Skin epidermis (tissue), 12 donors: ENCODE results near the gene EIF2B2.
A peak's percentile ranks its signal among the peaks of the same experiment; 100 is the strongest.

Experiments used
- H3K27ac ChIP-seq, 21 experiments: fragments of 200-600 bp; sonication (generic) in 11 of 21; one replicate each; pipeline ENCODE4 v1.5.0; 2020; ENCODE audit warnings: mild to moderate bottlenecking in 3 of 21, inconsistent platforms in 2 of 21, moderate library complexity in 2 of 21
- H3K4me3 ChIP-seq, 7 experiments: fragments of 200-600 bp; sonication (generic) in 2 of 7; one replicate each; pipeline ENCODE4 v1.5.0; 2020; ENCODE audit warnings: inconsistent platforms in 2 of 7, mild to moderate bottlenecking in 2 of 7, moderate library complexity in 1 of 7

The EIF2B2 gene

DNA sequence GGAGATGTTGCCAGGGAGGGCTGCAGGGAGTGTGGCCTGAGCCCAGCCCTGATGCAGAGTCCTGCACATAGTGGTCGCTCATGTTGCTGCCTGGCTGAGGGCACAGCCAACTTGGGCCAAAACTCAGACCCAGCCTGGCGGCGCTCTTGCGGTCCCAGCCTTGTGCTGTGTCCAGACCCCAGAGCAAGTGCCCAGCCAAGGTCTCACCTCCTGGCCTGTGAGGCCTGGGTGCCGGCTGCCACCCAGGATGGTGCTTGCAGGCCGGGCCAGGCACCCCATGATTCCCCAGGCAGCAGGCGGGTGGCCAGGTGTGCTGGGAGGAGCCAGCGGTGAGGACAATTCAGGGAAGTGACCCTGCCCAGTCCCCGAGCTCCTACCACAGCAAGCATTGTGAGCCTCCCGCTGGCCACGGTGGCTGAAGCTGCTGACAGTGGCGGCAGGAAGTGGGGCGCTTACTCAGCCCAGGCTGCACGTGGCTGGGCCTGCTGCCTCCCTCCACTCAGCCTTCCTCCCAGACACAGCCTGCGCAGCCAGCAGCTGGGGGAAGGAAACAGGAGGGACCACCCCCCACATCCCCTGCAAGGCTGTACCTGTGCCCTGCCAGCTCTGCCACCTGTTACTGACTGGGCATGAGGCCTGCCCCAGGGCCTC is 29.6 kb upstream of the EIF2B2 start:
- Histone ChIP-seq H3K4me3 (no peak overlapping the region), H3K27ac (peak overlapping the region in 5 of 21 experiments; percentile 3 to 75 (median 19))

DNA sequence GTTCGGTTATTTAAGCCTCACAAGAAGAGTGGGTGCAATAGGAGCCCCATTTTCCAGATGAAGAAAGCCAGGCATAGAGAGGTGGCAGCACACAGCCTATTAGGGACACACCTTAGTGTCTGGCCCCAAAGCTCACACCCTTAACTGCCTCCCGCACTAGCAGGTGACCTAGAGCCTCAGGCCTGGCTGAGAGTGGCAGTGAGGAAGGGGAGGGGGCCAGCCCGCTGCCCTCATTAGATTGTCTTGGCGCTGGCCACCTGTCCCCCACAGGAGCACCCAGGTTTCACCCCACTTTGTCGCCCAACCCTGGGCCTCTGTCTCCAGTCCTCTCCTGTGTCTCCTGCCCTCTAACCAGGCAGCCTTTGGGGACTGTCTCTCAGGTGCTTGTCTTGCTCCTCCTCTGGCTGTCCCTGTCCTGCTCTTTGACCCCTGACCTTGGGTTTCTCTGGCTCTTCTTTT is 28.8 kb upstream of the EIF2B2 start:
- Histone ChIP-seq H3K4me3 (no peak overlapping the region), H3K27ac (peak overlapping the region in 6 of 21 experiments; percentile 7 to 75 (median 18))

DNA sequence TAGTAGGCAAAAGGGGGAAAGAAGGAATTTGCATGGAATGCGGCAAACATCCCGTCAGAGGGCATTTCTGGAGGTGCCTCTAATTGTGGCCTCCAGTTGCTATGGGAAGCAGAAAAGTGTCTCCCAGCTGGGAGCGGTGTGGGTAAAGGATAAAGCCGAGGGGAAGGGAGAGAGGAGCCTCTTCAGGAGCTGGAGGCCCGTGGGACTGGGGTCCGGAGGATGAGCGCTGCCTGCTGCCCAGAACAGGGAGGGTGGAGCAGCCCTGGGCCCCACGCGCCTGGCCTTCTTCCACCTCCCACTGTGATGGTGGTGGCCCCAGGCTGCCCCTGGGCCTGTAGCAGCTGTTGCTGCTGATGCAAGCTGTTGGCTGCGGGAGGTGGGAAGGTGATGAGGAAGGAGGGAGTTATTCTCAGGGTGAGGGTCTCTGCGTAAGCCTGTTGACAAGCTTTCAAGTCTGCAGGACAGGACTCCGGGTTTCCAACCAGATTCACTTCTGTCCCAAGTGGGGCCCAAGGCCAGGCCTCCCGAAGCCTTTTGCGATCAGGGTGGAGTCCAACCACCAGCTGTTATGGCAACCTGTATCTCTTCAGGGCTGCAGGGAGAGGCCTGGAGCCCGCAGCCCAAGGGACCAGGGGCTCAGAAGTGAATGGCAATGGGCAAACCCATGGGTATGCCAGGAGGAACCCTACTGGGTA is 28.2 kb upstream of the EIF2B2 start:
- peak overlapping the region in 5 of 21 experiments; percentile 5 to 75 (median 16) for H3K27ac ChIP-seq
- no peak overlapping the region for H3K4me3 ChIP-seq

DNA sequence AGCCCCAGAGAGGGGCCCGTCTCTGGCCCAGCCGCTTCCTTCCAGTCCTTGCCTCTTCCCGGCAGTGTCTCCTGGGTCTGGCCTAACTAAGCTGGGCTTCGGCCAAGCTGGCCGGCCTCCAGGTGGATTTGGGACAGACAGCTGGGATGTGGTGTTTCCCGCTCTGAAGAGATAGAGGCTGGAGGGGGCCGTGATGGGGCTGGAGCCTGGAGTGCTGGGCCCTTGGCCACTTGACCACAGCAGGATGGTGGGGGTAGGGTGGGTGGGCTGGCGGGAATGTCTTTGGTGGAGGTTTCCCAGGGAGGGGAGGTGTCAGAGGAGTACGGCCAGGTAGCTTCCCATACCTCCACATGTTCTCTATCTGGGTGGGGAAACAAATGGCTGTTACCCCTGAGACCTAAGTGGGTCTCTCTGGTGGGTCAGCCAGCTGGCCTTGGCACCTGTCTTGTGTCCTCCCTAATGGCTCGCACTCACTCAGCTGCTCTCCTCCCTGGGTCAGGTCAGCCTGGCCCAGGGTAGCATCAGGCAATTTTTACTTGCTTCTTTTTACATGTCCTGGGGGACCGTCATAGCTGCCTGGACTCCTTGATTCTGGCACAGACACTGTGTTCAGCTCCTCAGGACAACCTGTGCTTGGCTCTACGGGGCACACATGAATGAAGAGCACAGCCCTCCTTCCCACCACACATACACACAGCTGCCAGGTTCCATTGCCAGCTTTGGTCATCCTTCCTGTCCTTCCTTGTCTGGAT is 27.5 kb upstream of the EIF2B2 start:
- H3K27ac ChIP-seq: peak overlapping the region in 1 of 21 experiments; percentile 5

DNA sequence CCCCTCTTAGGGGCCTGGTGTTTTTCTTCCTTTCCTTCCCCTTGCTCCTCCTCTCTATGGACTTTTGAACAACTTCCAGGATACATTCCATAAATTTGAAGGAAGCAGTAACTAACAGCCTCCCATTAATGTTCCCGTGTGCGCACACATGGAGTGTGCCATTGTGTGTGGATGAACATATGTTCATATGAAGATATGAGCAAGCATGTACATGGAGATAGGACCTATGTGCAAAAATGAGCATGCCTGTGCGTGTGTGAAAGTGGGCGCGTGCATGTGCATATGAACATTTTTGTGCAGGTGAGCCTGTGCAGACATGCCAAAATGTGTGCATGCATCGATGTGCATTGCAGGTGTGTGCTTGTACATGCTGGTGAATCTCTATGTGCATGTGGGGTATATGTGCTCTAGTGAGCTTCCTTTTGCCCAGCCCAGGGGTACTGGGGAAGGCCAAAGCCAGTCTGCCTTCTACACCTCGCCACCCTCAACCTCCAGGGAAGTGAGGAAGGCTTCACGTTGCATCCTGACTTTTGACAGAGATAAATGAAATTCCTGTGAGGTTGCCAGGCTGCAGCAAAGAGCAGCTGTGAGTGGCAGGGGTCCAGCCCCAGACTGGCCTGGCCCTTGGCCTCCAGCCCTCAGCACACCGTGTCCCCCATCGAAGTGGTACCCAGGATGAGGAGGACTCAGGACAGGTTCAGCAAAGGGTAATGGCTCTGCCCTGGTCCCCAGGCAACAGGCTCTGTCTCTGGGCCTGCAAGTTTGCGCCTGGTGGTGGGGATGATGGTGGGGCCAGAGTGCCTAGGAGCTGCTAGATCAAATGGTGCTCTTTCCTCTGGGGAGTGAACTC is 26.2 kb upstream of the EIF2B2 start:
- no peak overlapping the region for H3K27ac ChIP-seq
- no peak overlapping the region for H3K4me3 ChIP-seq

More for the DNA sequence above, 27.5 kb upstream of the EIF2B2 start:
- H3K4me3 ChIP-seq: no peak overlapping the region

DNA sequence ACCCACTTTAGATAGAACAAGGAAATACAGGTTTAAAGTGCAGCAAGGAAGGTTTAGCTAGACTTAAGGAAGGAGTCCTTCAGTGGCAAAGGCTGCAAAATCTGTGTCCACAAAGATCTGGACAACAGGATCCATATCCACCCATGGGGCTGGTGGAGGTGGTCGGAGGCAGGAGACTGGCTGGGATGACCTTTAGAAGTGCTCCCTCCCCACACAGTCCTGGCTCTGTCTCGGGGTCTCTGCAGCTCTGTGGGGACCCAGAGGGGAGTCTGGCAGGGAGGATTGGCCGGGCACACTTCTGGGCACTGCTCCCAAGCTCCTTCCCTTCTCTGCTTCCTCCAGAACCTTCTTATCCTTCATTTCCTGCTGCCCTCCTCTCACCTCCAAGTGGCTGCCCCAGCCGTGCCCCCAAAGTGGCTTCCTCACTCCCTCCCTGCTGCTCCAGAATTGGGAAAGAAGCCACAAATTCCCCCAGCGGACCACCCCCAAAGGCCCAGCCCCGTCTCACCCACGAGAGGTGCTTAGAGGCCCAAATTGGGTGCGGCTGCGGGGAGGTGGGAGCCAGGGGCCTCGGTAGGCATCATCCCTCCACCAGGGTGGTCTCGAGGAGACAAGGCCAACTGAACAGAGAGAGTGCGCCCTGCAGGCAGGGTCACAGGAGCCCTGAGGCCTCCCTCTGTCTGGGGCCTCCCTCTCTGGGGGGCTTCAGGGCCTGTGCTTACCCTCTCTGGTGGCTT is 25.4 kb upstream of the EIF2B2 start:
- Histone ChIP-seq H3K27ac (peak overlapping the region in 2 of 21 experiments; percentile 28 to 72), H3K4me3 (no peak overlapping the region)

DNA sequence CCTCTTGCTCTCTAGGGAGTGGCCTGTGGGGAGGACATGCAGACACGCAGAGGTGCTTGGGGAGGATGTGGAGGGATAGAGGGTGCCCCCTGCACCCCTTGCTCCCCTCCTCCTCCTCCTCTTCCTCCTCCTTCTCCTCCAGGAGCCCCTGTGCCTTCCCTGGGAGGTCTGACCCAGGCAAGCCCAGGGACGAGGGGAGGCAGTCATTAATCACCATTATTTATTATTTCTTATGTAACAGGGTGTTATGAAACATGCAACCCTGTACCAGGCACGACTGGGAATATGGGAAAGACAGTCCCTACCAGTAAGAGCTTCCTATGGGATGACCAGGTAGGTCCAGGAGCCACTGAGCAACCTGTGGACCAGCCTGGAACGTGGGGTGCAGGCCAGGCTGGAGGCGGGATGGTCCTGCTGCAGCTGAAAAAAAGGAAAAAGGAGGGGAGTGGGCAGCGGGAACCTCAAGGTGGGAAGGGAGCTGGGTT is 24.8 kb upstream of the EIF2B2 start:
- H3K27ac ChIP-seq: peak overlapping the region in 2 of 21 experiments; percentile 28 to 72
- no peak overlapping the region for H3K4me3 ChIP-seq

DNA sequence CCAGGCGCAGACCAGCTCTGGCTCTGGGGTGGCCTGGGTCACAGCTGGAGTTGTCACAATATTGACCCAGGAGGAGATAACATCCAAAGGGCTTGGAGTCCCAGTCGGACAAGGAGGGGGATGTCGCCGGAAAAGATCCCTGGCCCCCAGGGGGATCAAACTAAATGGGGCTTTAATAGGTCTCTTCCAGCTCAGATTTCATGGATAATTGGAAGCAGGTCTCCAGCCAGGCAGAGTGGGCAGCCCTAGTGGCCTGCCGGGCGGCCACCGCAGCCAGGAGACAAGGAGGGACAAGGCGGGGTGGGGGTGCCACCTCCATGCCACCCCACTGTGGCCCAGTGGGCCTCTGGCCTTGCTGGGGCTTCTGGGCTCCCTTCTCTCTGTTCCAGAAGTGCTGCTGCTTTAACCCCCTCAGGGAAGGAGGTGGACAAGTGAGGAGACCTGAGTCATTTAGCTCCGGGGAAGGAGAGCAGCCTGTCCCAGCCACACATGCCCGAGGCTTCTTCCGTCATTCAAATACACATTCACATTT is 24.2 kb upstream of the EIF2B2 start:
- Histone ChIP-seq H3K27ac (peak overlapping the region in 2 of 21 experiments; percentile 13 to 72), H3K4me3 (no peak overlapping the region)

DNA sequence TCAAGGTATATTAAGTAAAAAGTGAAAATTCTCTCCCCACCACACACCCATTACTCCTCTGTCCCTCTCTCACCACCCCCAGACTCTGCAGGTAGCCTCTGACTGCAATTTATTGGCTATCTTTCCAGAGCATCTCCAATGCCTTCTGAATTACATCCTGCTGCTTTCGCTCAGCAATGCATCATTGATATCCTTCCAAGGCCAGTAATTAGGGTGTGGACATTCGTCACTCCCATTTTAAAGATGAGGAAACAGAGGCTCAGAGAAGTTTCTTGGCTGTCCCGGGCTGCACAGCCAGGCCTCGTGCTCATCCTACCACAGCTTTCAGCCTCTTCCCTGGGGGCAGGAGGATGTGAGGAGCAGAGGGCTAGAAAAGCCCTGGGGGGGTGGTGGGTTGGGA is 23.7 kb upstream of the EIF2B2 start:
- H3K4me3 ChIP-seq: no peak overlapping the region
- H3K27ac ChIP-seq: peak overlapping the region in 11 of 21 experiments; percentile 1 to 72 (median 39)

DNA sequence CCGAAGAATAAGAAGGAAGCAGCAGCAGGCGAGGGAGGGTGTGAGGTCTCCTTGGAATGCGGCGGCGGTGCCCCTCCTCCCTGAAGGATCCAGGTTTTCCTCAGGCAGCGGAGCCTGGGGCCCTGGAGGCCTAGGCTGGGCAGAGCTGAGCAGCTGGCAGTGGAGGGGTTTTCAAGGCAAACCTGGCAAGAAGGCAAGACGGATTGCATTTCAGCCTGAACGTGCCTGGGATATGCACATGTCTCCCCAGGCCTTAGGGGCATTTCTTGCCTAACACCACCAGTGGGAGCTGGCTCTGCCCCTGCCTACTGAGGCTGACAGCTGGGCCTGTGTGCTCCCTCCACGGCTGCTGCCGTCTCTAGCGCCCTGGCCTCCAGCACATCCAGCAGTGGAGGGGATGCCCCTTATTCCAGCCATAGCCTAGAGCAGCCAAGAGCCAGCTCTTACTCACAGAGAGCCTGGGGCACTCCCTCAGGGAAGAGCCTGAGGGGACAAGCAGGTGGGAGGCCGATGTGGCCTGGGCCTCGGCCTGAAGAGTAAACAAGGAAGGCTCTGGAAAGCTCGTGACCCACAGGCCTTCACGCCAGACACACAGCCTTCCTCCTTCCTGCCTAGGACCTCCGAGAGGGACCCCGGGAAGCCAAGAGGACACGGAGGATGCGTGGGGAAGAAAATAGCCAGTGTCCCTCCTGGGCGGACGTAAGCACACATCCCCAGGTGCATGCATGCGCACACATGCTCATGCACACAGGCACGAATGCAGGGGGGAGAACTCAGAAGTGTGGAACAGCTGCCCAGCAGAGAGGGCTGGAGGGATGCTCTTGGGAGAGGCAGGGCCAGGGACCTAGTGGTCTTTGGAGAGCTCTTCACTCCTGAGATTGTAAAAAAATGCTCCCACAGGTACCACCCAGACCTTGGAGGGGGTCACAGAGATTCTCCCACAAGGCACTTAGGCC is 23.0 kb upstream of the EIF2B2 start:
- Histone ChIP-seq H3K27ac (peak overlapping the region in 14 of 21 experiments; percentile 12 to 72 (median 40)), H3K4me3 (no peak overlapping the region)

DNA sequence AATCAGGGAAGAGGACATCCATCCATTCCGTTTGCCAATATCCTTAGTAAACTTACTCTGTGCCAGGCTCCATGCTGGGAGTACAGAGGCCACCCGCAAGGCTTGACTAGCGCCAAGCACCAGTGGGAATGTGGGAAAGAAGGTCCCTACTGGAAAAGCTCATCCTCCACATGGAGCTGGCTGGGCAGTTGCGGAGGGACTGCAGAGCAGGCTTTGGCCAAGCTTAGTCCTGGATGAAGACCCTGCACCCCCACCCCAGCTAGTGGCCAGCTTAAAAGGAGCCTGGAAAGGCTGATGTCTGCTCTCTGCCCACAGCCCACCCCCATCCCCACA is 22.4 kb upstream of the EIF2B2 start:
- Histone ChIP-seq H3K4me3 (no peak overlapping the region), H3K27ac (peak overlapping the region in 5 of 21 experiments; percentile 2 to 64 (median 42))

DNA sequence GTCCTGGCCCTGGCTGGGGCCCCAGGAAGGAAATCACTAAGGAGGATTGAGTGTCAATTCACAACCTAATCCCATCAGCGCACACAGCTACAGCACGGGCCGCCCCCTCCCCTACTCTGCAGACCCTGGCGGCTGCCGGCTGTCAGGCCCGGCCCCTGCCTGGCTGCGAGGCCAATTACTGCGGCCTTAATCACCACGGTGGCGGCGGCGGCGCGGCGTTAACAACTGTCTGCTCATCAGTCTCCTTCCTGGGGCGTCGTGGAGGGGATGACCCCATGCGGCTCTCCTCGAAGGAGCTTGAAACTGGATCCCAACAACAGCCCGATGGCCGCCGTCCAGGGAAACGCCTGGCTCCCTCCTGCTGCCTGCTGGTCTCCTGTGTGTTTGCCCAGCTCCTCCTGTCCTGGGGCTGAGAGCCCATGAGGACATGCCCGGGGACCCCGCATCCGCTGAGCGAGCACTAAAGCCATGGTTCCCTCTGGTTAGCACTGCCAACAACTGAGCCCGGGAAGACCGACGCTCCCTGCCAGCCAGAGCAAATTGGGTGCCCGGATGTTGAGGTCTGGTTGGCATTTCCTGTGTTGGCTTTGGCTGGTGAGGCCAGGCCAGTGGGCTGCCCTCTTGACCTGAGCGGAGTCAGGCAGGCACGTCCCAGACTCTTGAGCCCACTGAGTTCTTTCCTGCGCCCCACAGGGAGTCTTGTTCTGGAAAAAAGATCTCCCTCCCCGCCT is 21.8 kb upstream of the EIF2B2 start:
- Histone ChIP-seq H3K4me3 (no peak overlapping the region), H3K27ac (peak overlapping the region in 10 of 21 experiments; percentile 2 to 60 (median 40))

DNA sequence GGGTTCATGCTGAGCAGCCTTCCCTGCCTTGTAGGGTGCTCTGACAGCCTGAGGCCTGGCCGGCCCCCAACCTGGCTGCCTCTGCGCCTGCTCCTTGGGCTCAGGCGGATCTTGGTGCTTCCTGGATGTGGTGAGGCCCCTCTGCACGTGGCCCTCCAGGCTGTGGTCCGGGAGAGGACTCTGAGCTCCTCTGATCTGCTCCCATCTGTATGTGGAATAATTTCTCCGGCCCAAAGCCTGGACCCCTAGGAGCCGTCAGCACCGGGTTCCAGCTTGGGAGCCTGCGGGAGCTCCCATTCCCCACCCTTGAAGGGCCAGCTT is 21.3 kb upstream of the EIF2B2 start:
- H3K4me3 ChIP-seq: no peak overlapping the region
- H3K27ac ChIP-seq: peak overlapping the region in 8 of 21 experiments; percentile 3 to 60 (median 40)

DNA sequence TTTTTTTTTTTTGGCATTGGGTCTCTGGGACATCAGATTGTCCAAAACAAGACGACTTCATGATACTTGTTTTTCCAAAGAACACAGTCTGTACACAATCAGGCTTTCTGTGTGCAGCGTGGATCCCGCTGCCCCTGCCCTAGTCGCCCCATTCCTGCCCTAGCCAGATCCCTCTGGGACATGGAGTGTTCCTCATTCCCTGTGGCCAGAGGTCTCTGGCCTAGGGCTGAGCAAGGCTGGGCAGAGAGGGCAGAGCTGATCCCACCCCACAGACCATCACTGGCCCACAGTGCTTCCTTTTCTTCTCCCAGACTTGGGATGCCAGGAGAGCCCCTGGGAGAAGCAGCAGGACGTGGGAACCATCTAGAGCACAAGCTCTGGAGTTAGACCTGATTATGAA is 20.9 kb upstream of the EIF2B2 start:
- H3K4me3 ChIP-seq: no peak overlapping the region
- peak overlapping the region in 2 of 21 experiments; percentile 17 to 42 for H3K27ac ChIP-seq

DNA sequence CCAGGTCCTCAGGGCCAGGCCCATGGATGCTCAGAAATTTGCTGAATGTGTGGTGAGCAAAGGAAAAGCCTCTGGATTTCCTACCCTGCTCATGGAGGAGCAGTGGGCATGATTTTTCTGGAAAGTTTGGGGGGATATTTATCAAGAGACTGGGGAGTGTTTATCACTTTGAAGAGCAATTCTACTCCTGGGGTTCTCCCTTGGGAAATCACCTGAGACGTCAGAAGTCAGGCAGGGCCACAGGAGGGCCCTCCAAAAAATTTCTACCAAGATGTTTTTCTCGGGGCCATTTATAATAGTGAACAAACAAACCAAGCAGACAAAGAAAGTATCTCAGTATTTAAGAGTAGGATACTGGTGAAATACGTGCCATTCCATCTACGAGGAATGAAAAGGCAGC is 20.1 kb upstream of the EIF2B2 start:
- peak overlapping the region in 1 of 21 experiments; percentile 9 for H3K27ac ChIP-seq

DNA sequence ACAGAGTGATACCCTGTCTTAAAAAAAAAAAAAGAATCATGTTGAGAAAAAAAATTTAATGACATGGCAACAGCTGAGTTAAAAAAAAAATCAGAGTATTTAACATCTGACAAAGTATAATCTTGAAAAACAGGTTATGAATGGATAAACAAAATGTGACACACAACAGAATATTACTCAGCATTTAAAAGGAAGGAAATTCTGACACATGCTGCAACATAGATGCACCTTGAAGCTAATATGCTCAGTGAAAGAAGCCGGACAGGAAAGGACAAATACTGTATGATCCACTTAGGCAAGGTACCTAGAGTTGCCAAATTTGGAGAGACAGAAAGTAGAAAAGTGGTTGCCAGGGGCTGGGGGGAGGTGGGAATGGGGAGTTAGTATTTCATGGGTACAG is 19.4 kb upstream of the EIF2B2 start:
- no peak overlapping the region for H3K27ac ChIP-seq
- no peak overlapping the region for H3K4me3 ChIP-seq

More for the DNA sequence above, 20.1 kb upstream of the EIF2B2 start:
- no peak overlapping the region for H3K4me3 ChIP-seq
